Lower leg skin (tissue), 3 donors: ENCODE data around the gene REST.

Source experiments
- POLR2A ChIP-seq, 2 donors: fragments of 450-650 bp; IDR thresholded peaks; one replicate each; pipeline ENCODE4 v1.6.1; 2016 to 2017; ENCODE audit warnings: antibody characterized with exemption in 2 of 2, mild to moderate bottlenecking in 1 of 2, moderate library complexity in 1 of 2
- TF ChIP-seq, protein P1 (sequence below), 3 donors: fragments of 450-650 bp; IDR thresholded peaks; one replicate each; pipeline ENCODE4 v1.5.1; 2016; ENCODE audit warnings: antibody characterized with exemption in 3 of 3, mild to moderate bottlenecking in 3 of 3, moderate library complexity in 2 of 3

DNA sequence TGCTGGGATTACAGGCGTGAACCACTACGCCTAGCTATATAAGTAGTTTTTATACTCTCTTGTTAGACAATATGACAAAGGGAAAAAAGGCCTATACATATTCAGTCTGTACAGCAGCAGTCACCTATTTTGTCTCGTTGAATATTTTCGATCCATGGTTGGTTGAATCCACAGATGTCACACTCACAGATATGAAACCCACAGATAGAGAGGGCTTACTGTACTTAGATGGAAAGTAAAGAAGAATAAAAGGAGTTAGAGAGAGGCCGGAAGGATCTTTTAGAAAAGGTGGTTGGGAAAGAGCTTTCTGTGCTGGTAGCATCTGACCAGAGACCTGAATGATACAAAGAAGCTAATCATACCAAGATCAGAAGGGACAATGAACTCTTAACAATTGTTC lies 47.9 kb upstream of the REST start:
- TF ChIP-seq, protein P1, sequence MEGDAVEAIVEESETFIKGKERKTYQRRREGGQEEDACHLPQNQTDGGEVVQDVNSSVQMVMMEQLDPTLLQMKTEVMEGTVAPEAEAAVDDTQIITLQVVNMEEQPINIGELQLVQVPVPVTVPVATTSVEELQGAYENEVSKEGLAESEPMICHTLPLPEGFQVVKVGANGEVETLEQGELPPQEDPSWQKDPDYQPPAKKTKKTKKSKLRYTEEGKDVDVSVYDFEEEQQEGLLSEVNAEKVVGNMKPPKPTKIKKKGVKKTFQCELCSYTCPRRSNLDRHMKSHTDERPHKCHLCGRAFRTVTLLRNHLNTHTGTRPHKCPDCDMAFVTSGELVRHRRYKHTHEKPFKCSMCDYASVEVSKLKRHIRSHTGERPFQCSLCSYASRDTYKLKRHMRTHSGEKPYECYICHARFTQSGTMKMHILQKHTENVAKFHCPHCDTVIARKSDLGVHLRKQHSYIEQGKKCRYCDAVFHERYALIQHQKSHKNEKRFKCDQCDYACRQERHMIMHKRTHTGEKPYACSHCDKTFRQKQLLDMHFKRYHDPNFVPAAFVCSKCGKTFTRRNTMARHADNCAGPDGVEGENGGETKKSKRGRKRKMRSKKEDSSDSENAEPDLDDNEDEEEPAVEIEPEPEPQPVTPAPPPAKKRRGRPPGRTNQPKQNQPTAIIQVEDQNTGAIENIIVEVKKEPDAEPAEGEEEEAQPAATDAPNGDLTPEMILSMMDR (IDR thresholded peaks at IDR 0.05), result no peak
- no peak for TF ChIP-seq POLR2A (IDR thresholded peaks at IDR 0.05)
